ENCODE results near the gene BIRC6.
"Not testable (repeated sequence)": the region's sequence is repeated elsewhere in the genome, so short reads cannot be mapped to it uniquely, and the experiment has no call there.

The BIRC6 gene

DNA sequence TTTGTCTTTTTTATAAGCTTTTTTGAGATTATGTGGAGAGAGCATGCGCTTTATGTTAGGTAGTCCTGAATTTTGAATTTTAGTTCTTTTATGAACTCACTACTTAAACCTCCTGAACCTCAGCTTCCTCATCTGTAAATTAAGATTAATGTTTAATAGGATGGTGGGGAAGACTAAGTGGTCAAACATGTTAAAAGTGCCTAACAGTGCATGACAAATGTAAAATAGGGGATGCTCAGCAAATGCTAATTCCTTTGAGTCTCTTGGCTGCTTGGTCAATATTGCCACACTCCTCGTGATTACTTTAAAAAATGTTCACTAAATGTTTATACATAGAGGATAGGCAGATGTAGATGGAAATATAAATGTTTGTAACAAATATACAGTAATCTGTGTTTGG, 6.8 kb downstream of the BIRC6 start:
- peak overlapping the region; percentile 7 for H3K27ac ChIP-seq
- H3K9me3 ChIP-seq: no peaks in the 10 kb centered on the region
- peaks cover 9 to 12% of the 10 kb centered on the region in 2 experiments for H3K4me1 ChIP-seq (ENCODE audit: control insufficient read depth in 1 of 2, insufficient read depth in 1 of 2, low read depth in 1 of 2, low read length in 1 of 2)
- TF ChIP-seq, protein P1, sequence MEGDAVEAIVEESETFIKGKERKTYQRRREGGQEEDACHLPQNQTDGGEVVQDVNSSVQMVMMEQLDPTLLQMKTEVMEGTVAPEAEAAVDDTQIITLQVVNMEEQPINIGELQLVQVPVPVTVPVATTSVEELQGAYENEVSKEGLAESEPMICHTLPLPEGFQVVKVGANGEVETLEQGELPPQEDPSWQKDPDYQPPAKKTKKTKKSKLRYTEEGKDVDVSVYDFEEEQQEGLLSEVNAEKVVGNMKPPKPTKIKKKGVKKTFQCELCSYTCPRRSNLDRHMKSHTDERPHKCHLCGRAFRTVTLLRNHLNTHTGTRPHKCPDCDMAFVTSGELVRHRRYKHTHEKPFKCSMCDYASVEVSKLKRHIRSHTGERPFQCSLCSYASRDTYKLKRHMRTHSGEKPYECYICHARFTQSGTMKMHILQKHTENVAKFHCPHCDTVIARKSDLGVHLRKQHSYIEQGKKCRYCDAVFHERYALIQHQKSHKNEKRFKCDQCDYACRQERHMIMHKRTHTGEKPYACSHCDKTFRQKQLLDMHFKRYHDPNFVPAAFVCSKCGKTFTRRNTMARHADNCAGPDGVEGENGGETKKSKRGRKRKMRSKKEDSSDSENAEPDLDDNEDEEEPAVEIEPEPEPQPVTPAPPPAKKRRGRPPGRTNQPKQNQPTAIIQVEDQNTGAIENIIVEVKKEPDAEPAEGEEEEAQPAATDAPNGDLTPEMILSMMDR (IDR thresholded peaks at IDR 0.05): no peak
- H3K36me3 ChIP-seq: no peaks in the 10 kb centered on the region
- no peak overlapping the region for H3K4me3 ChIP-seq (ENCODE audit: low read depth in 1 of 2, low read length in 1 of 2)
- no peaks in the 10 kb centered on the region for H3K27me3 ChIP-seq

DNA sequence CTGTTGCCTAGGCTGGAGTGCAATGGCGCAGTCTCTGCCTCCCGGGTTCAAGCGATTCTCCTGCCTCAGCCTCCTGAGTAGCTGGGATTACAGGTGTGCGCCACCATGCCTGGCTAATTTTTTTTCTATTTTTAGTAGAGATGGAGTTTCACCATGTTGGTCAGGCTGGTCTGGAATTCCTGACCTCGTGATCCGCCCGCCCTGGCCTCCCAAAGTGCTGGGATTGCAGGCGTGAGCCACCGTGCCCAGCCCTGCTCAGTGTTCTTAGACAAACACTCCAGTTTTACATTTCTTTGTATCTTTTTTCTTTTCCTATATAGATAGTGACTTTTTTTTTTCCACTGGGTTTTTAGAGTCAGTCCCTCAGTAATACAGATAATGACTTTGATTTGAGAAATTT, 7.5 kb downstream of the BIRC6 start:
- H3K27ac ChIP-seq; H3K9me3 ChIP-seq; H3K36me3 ChIP-seq; H3K4me3 ChIP-seq (ENCODE audit: low read depth in 1 of 2, low read length in 1 of 2); H3K4me1 ChIP-seq (ENCODE audit: control insufficient read depth in 1 of 2, insufficient read depth in 1 of 2, low read depth in 1 of 2, low read length in 1 of 2); H3K27me3 ChIP-seq: not testable (repeated sequence)

DNA sequence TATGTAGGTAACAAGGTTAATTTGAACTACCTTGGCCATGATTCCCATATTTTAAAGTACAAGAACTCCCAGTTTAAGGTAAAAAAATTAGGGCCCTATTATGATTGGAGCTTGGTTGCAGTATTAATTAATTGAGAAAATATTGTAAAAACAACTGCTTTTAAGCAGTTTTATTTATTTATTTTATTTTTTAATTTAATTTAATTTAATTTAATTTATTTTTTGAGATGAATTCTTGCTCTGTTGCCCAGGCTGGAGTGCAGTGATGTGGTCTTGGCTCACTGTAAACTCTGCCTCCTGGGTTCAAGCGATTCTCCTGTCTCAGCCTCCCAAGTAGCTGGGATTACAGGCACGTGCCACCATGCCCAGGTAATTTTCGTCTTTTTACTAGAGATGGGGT, 8.9 kb downstream of the BIRC6 start:
- not testable (repeated sequence) for H3K27me3 ChIP-seq; H3K4me3 ChIP-seq (ENCODE audit: low read depth in 1 of 2, low read length in 1 of 2); H3K27ac ChIP-seq; H3K36me3 ChIP-seq; H3K9me3 ChIP-seq; H3K4me1 ChIP-seq (ENCODE audit: control insufficient read depth in 1 of 2, insufficient read depth in 1 of 2, low read depth in 1 of 2, low read length in 1 of 2)

DNA sequence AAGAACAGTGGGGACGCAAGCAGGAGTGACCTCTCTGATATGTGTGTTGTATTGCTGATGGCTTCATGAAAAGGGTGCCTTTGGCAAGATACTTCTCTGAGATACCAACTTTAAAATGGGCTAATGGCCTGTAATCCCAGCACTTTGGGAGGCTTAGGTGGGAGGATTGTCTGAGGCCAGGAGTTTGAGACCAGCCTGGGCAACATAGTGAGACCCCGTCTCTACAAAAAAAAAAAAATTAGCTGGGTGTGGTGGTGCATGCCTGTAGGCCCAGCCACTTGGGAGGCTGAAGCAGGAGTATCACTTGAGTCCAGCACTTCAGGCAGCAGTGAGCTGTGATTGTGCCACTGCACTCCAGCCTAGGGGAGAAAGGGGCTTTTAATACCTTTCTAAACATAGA, 9.8 kb downstream of the BIRC6 start:
- Histone ChIP-seq H3K27ac (no peak overlapping the region), H3K27me3 (no peaks in the 10 kb centered on the region), H3K36me3 (no peaks in the 10 kb centered on the region), H3K4me3 (ENCODE audit: low read depth in 1 of 2, low read length in 1 of 2) (no peak overlapping the region), H3K4me1 (ENCODE audit: control insufficient read depth in 1 of 2, insufficient read depth in 1 of 2, low read depth in 1 of 2, low read length in 1 of 2) (no peaks in the 10 kb centered on the region), H3K9me3 (no peaks in the 10 kb centered on the region)
- TF ChIP-seq, protein P1 (IDR thresholded peaks at IDR 0.05): no peak

DNA sequence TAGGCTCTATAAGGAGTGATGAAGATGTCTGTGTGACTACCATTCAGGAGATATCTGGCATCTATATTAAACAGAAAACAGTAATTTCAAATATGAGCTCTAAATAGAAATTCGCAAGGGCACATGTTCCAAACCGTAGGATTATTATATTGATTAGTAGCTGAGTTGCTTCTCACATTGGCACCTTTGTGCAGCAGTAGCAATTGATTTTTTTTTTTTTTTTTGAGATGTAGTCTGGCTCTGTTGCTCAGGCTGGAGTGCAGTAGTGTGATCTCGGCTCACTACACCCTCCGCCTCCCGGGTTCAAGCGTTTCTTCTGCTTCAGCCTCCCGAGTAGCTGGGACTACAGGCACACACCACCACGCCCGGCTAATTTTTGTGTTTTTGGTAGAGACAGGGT, 12.4 kb downstream of the BIRC6 start:
- Histone ChIP-seq H3K4me1 (ENCODE audit: control insufficient read depth in 1 of 2, insufficient read depth in 1 of 2, low read depth in 1 of 2, low read length in 1 of 2) (no peaks in the 10 kb centered on the region), H3K27me3 (no peaks in the 10 kb centered on the region), H3K4me3 (ENCODE audit: low read depth in 1 of 2, low read length in 1 of 2) (no peak overlapping the region), H3K9me3 (no peaks in the 10 kb centered on the region), H3K27ac (no peak overlapping the region), H3K36me3 (no peaks in the 10 kb centered on the region)
- TF ChIP-seq, protein P1 (IDR thresholded peaks at IDR 0.05): no peak

DNA sequence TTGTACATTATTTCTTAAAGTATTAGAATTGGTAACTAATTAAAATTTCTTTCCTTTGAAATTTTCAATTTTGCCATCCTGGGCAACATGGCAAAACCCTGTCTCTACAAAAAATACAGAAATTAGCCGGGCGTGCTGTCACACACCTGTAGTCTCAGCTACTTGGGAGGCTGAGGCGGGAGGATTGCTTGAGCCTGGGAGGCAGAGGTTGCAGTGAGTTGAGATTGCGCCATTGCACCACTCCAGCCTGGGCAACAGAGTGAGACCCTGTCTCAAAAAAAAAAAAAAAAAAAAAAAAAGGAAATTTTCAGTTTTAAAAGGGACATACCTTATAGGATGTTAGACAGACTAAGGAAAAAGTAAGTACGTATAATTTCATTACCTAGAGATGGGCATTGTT, 14.1 kb downstream of the BIRC6 start:
- H3K4me3 ChIP-seq (ENCODE audit: low read depth in 1 of 2, low read length in 1 of 2); H3K36me3 ChIP-seq; H3K27me3 ChIP-seq; H3K27ac ChIP-seq; H3K9me3 ChIP-seq; H3K4me1 ChIP-seq (ENCODE audit: control insufficient read depth in 1 of 2, insufficient read depth in 1 of 2, low read depth in 1 of 2, low read length in 1 of 2): not testable (repeated sequence)

DNA sequence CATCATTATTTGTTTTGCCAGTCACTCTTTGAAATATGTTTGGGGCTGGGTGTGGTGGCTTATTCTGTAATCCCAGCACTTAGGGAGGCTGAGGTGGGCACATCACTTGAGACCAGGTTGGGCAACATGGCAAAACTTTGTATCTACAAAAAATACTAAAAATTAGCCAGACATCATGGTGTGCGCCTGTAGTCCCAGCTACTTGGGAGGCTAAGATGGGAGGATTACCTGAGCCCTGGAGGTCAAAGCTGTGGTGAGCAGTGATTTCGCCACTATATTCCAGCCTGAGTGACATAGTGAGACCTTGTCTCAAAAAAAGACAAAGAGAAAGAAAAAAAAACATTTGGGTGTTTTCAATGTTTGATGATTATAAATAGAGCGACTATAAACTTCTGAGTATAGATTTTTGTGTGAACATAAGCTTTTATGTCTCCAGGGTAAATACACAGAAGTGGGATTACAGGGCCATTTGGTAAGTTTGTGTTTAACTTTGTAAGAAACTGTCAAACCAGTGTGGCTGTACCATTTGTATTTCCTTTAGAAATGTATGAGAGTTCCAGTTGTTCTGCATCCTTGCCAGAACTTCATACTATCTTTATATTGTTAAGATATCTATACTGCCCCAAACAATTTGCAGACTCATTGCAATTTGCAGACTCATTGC, 15.8 kb downstream of the BIRC6 start:
- Histone ChIP-seq H3K36me3 (no peaks in the 10 kb centered on the region), H3K27me3 (no peaks in the 10 kb centered on the region), H3K27ac (no peak overlapping the region), H3K4me1 (ENCODE audit: control insufficient read depth in 1 of 2, insufficient read depth in 1 of 2, low read depth in 1 of 2, low read length in 1 of 2) (no peaks in the 10 kb centered on the region), H3K4me3 (ENCODE audit: low read depth in 1 of 2, low read length in 1 of 2) (no peak overlapping the region), H3K9me3 (no peaks in the 10 kb centered on the region)
- TF ChIP-seq, protein P1 (IDR thresholded peaks at IDR 0.05): no peak
